Measurements from ENCODE around the gene ANKS1A.

GRCh38 chr6:35083507-35083906 is 194.5 kb downstream of the ANKS1A start:
- TF ChIP-seq CTCF (IDR thresholded peaks at IDR 0.05) (no peak), POLR2A (IDR thresholded peaks at IDR 0.05) (no peak)

Measured in testis (tissue), 2 donors.